Measurements from ENCODE around the gene ZGLP1. TPM values are rescaled to one million over a fixed set of nuclear protein-coding genes. Genes with fewer than 3 reads are reported as not detected.

The ZGLP1 gene
- 0.81 and 1.8 TPM in 2 replicates for total RNA-seq

GRCh38 chr19:10309423-10309822 is at the start of gene ZGLP1:
ZGLP1 (minus strand) TSS chr19:10309815.

GRCh38 chr19:10339380-10339960 is 29.9 kb upstream of the ZGLP1 start, which contains the start of gene ICAM3:
ICAM3 (minus strand) TSS chr19:10339624; CDS start chr19:10339614, 10 bp downstream.

GRCh38 chr19:10332965-10333757 is 23.5 kb upstream of the ZGLP1 start, which contains the start of gene RAVER1:
RAVER1 (minus strand) TSS chr19:10333529; CDS start chr19:10333507, 22 bp downstream.

GRCh38 chr19:10315335-10316214 is 6.0 kb upstream of the ZGLP1 start, which contains the start of gene FDX2:
FDX2 (minus strand) TSS chr19:10316015; CDS start chr19:10315996, 19 bp downstream.

DNA sequence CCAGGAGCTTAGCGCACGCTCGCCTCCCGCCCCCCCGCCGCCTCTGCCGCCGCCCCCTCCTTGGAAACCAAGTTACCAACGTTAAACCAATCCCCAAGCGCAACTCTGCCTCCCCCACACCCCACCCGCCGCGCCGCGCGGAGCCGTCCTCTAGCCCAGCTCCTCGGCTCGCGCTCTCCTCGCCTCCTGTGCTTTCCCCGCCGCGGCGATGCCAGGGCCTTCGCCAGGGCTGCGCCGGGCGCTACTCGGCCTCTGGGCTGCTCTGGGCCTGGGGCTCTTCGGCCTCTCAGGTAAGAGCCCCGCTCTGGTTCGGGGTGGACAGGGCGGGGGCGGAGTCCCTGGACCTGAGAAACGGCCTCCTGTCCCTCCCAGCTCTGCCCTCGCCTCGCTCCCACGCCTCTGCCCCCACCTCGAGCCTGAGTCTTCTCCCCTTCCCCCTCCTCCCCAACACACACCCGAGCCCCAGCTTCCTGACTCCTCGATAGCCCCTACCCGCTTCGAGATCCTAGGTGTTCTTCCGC is 19.7 kb downstream of the ZGLP1 start, which contains the start of gene ICAM5:
Gene ICAM5, plus strand, starts transcription at position 117 of the 521 bp plus-strand sequence. Its CDS starts 92 bp downstream, at position 209.

GRCh38 chr19:10286803-10287737 is 22.5 kb downstream of the ZGLP1 start, which contains the start of gene ICAM4:
ICAM4 (plus strand) TSS chr19:10286955; CDS start chr19:10287013, 58 bp downstream.

DNA sequence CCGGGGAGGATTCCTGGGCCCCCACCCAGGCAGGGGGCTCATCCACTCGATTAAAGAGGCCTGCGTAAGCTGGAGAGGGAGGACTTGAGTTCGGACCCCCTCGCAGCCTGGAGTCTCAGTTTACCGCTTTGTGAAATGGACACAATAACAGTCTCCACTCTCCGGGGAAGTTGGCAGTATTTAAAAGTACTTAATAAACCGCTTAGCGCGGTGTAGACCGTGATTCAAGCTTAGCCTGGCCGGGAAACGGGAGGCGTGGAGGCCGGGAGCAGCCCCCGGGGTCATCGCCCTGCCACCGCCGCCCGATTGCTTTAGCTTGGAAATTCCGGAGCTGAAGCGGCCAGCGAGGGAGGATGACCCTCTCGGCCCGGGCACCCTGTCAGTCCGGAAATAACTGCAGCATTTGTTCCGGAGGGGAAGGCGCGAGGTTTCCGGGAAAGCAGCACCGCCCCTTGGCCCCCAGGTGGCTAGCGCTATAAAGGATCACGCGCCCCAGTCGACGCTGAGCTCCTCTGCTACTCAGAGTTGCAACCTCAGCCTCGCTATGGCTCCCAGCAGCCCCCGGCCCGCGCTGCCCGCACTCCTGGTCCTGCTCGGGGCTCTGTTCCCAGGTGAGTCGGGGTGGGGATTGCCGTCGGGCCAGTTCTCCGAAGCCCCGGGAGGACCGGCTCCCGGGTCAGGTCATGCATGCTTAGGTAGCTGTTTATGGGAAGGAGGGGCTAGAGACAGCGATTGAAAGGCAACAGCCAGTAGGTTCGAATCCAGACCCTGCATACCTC is 38.8 kb downstream of the ZGLP1 start, which contains the start of gene ICAM1:
Gene ICAM1, plus strand, starts transcription at position 505 of the 779 bp plus-strand sequence. Its CDS starts 40 bp downstream, at position 545.

Small RNA genes within 50 kb of the gene (small RNA-seq; reads per million reads assigned to genes)
- not detected for gene AC011511.1
- not detected for gene AC011511.4

Other genes starting within 250 kb of the ZGLP1 start
- 36.5 and 36.8 TPM in 2 replicates for gene SHFL, start 223.5 kb downstream of the ZGLP1 start, total RNA-seq
- not detected in 2 replicates for gene ANGPTL6, start 207.1 kb downstream of the ZGLP1 start, total RNA-seq
- gene PPAN, start 203.5 kb downstream of the ZGLP1 start, total RNA-seq: 33.8 and 38.9 TPM in 2 replicates
- 3.8 and 3.9 TPM in 2 replicates for gene P2RY11, start 198.1 kb downstream of the ZGLP1 start, total RNA-seq
- gene EIF3G, start 189.9 kb downstream of the ZGLP1 start, total RNA-seq: 213 and 274 TPM in 2 replicates
- gene DNMT1, start 114.9 kb downstream of the ZGLP1 start, total RNA-seq: 28.9 and 36.7 TPM in 2 replicates
- 32.9 and 33.5 TPM in 2 replicates for gene S1PR2, start 78.5 kb downstream of the ZGLP1 start, total RNA-seq
- gene MRPL4, start 57.6 kb downstream of the ZGLP1 start, total RNA-seq: 45.6 and 59.9 TPM in 2 replicates
- 9.2 and 25.2 TPM in 2 replicates for gene ICAM1, start 38.7 kb downstream of the ZGLP1 start, total RNA-seq
- gene ICAM4, start 22.9 kb downstream of the ZGLP1 start, total RNA-seq: 0.24 and 0.32 TPM in 2 replicates
- 1.5 TPM in 1 of 2 replicates, not detected in the other for gene ICAM5, start 19.9 kb downstream of the ZGLP1 start, total RNA-seq
- 14.1 and 16.0 TPM in 2 replicates for gene FDX2, start 6.2 kb upstream of the ZGLP1 start, total RNA-seq
- 12.0 and 14.6 TPM in 2 replicates for gene RAVER1, start 23.7 kb upstream of the ZGLP1 start, total RNA-seq
- 1.3 and 2.6 TPM in 2 replicates for gene ICAM3, start 29.8 kb upstream of the ZGLP1 start, total RNA-seq
- gene TYK2, start 70.8 kb upstream of the ZGLP1 start, total RNA-seq: 50.0 and 77.2 TPM in 2 replicates
- 114 and 132 TPM in 2 replicates for gene CDC37, start 93.7 kb upstream of the ZGLP1 start, total RNA-seq
- gene PDE4A, start 110.7 kb upstream of the ZGLP1 start, total RNA-seq: 7.4 and 8.6 TPM in 2 replicates
- gene KEAP1, start 193.5 kb upstream of the ZGLP1 start, total RNA-seq: 68.0 and 79.0 TPM in 2 replicates
- not detected in 2 replicates for gene S1PR5, start 207.6 kb upstream of the ZGLP1 start, total RNA-seq
- 12.6 and 13.3 TPM in 2 replicates for gene ATG4D, start 234.1 kb upstream of the ZGLP1 start, total RNA-seq

Data from hair follicle dermal papilla cell (primary cell).